ENCODE measurements around the gene UBE2J2. TPM values are rescaled to one million over a fixed set of nuclear protein-coding genes. Genes with fewer than 3 reads are reported as not detected.

The UBE2J2 gene
- total and polyA plus RNA-seq, 2 of the 13 experiments (the other 11 are each of a cell fraction or from before 2014, with no cell fraction given), result 25.4 to 29.4 TPM

GRCh38 chr1:1274299-1274930, 761 bp upstream of the UBE2J2 start (continued):
- no peak for TF ChIP-seq PRDM10 (CRISPR knock-in tag; IDR thresholded peaks at IDR 0.05; ENCODE audit: low read depth)
- no peak for TF ChIP-seq MIER3 (CRISPR knock-in tag; IDR thresholded peaks at IDR 0.05; ENCODE audit: borderline replicate concordance)
- no peak for TF ChIP-seq MLXIP (CRISPR knock-in tag; IDR thresholded peaks at IDR 0.05; ENCODE audit: borderline replicate concordance)
- TF ChIP-seq ZHX1 (CRISPR knock-in tag; IDR thresholded peaks at IDR 0.05; ENCODE audit: low read depth), result peak; percentile 23; the same call in 1 of the 2 replicates
- TF ChIP-seq ZNF543 (CRISPR knock-in tag; IDR thresholded peaks at IDR 0.05), result 0 out of 2 replicates have a peak, but pooled peaks have one; percentile 39

Measured in HepG2 (cell line).